Hepatocyte (in vitro differentiated cells): ENCODE measurements around the gene EPC1.

Experiments used
- CTCF ChIP-seq: fragments of 200-600 bp; sonication (generic); IDR thresholded peaks from 2 replicates; pipeline ENCODE4 v1.5.1; 2016; ENCODE audit warnings: antibody characterized with exemption, mild to moderate bottlenecking; ENCODE audit not compliant: poor library complexity
- EZH2phosphoT487 ChIP-seq: fragments of 200-600 bp; sonication (generic); IDR thresholded peaks from one replicate; pipeline ENCODE4 v1.6.1; 2018; ENCODE audit warnings: antibody characterized with exemption, mild to moderate bottlenecking, low read depth, moderate library complexity; ENCODE audit not compliant: unreplicated experiment, severe bottlenecking

- TF ChIP-seq CTCF = no peak
- no peak for TF ChIP-seq EZH2phosphoT487
Observed at GRCh38 chr10:32362571-32362970, 15.6 kb upstream of the EPC1 start.
